GM18517 (cell line): ENCODE measurements around the gene TMEM191B.
A peak's percentile ranks its signal among the peaks of the same experiment; 100 is the strongest.
"Not testable (repeated sequence)": the region's sequence is repeated elsewhere in the genome, so short reads cannot be mapped to it uniquely, and the experiment has no call there.

Experiments used
- ATAC-seq: cut with Tn5 transposase; IDR thresholded peaks from one replicate; pipeline ENCODE4 v1.9.1; 2021; ENCODE audit warnings: mild to moderate bottlenecking, moderate library complexity; ENCODE audit not compliant: unreplicated experiment

The TMEM191B gene

DNA sequence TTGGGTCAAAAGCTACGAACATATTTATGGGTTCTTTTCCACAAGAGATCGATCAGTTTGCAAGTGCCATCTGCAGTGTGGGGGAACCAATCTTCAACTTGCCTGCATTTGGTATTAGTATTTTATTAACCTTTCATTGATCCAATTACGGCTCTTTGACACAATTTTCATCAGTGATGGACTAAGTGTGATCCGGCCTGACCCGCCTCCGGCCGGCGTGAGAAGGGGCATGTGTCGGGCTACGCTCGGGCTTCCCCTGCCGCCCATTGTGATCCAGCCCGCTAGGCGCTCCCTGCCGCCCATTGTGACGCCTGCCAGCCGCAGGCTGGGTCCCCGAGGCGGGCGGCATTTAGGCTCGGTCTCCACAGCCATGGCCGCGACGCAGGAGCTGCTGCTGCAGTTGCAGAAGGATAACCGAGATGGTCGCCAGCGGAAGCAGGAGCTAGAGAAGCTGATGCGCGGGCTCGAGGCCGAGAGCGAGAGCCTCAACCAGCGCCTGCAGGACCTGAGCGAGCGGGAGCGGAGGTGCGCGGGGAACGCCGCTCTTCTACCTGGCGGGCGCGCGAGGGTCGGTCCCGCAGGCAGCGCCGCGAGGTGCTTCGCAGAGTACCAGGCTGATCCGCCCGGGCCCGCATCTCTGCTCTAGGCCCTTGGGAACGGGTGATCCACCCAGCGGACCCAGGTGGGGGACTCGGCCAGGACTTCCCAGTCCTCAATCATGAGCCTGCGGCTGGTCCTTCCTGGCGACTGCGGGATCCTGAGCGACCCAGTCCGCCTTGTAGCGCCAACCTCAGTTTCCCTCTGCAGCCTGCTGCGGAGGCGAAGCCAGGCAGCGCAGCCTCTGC, at the start of gene TMEM191B:
Gene TMEM191B, plus strand, starts transcription at position 51 of the 845 bp plus-strand sequence. Its CDS starts 179 bp downstream, at position 230.
- ATAC-seq = peak; percentile 48

DNA sequence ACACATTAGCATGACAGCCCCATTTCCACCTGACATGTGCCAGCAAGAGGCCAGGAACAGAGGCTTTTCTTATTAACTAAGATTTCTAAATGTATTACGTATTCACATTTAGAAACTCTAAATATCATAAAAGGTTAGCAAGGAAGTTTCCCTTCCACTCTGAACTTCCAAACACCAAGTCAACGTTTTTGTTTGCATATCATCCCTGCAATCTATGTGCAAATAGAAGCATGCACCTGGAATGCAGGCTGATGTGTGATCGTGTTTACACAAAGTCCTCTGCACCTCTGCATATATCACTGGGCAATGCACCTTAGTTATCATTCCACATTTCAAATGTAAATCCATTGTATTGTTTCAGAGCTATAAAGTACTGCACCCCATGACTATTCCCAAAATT, 31.4 kb upstream of the TMEM191B start:
- ATAC-seq = not testable (repeated sequence)

DNA sequence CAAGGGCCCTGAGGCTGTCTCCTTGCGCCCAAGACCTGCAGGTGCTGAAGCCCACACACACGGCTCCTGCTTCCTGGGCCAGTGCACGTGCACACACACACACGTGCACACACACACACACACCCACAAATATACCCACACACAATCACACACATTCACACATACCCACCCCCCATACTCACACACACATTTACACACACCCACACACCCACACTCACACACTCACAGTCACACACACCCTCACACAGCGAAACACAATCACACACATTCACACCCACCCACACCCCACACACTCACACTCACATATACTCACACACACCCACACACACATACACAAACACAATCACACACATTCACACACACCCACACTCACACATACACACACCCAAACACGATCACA, 16.3 kb upstream of the TMEM191B start:
- not testable (repeated sequence) for ATAC-seq

- ATAC-seq = not testable (repeated sequence)
Observed at GRCh38 chr22:18512378-18512777, 15.2 kb upstream of the TMEM191B start.

- not testable (repeated sequence) for ATAC-seq
Observed at GRCh38 chr22:18513454-18513853, 14.1 kb upstream of the TMEM191B start.

DNA sequence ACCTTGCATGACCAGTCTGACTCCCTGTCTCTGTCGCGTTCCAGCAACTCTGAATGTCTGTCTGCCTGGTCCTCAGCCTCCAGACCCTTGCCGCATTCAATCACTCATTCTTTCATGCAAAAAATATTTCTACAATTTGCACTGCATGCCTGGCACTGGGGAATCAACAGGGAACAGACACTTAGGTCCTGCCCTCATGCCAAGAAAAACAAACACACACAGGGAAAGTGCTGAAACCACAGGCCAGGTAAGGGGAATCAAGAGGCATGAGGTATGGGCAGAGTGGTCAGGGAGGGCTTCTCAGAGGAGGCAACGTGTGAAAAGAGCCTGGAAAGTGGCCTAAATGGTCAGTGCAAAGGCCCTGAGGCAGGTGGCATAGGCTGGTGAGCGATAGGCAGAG, 9.5 kb upstream of the TMEM191B start, which contains the start of gene GGTLC3:
Gene GGTLC3, minus strand, starts transcription at position 101 of the 400 bp plus-strand sequence. CDS start 264 bp downstream, outside the sequence.
- ATAC-seq = not testable (repeated sequence)

DNA sequence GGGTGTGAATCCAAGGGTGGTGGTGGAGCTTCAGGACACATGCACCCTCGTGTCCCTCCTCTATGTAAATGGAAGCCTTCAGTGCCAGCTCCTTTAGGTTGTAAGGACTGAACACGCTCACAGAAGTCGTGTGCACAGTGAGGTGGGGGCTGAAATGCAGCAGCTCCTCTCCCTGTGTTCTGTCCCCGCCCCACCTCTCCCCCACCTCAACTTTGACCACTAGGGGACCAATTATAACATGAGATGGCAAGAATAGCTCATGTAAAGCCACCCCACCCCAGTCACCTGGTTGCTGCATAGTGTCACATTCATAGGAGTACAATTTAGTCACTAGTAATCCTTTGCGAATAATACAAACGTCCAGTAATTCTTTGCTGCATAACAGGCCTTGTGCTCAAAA, 4.8 kb upstream of the TMEM191B start:
- ATAC-seq = not testable (repeated sequence)

GRCh38 chr22:18523328-18523727, 4.3 kb upstream of the TMEM191B start:
- ATAC-seq = not testable (repeated sequence)

DNA sequence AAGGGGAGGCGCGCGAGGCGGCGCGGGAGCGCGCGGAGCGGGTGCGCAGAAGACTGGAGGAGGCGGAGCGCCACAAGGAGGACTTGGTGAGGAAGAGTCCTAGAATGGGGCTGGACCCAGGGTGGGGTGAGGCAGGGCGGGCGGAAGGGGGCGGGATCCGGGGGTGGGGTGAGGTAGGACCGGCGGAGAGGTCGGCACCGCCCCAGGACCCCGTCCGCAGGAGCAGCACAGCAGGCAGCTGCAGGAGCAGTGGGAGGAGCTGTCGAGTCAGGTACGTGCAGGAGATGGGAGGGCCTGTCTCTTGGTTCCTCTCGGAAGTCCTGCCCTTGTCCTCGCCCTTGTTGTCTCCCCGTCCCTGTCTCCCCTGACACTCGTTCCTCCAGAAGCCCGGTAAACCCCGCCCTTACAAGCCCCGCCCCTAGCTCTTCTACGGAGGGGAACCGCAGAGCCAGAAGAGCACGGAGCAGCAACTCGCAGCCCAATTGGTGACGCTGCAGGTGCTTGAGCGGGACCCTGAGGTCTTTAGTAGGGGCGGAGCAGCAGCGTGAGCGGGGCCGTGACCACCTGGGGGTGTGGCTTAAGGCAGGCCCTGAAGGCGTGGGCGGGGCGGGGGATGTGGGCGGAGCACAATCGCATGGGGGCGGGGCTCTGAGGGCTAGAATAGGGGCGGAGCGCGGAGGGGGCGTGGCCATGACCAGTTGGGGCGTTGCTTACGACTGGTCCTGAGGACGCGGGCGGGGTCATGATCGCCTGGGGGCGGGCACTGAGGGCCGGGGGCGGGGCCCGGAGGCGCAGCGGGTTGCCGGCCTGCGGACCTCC, 1.2 kb downstream of the TMEM191B start:
- peak; percentile 73 for ATAC-seq

DNA sequence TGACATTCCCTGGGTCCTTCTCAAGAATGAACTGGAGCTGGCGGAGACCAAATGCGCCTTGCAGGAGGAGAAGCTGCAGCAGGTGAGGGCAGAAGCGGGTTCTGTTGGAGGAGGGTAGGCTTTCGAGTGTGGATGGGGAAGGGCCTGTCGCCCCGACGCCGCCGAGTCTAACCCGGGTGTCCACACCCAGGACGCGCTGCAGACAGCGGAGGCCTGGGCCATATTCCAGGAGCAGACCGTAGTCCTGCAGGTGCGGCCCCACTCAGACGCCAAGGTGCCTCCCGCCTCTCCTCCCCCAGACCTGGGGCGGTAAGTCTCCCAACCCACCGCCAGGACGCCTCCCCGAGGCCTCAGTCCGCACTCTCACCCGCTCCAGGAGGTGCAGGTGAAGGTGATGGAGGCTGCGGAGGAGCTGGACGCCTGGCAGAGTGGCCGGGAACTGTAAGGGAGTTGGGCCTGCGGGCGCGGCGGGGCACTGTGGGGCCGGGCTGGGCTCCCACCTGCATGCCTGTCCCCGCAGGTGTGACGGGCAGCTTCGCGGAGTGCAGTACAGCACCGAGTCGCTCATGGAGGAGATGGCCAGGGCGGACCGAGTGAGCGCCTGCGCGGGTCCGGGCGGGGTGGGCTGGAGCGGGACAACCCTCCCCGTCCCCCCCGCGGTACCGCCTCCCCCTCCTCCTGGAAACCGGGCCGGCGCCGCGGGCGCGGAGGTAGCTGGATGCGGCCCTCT, 2.0 kb downstream of the TMEM191B start:
- peak; percentile 22 for ATAC-seq

DNA sequence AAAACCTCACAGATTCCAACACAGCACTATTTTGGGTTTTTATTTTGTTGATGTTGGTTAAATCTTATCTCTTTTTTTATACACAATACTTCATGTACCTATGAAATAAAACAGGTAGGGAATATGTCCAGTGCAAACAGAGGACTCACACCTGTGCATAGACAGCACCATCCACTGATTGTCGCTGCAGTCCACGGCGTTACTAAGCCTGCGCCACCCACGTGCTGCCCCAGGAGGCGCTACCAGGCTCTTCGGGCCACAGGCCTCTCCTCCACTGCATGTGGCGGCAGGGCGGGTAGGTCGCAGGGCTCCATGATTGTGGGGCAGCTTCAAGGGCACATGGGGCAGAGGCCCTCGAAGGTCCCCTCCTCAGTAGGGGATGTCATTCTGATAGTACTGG, 6.0 kb downstream of the TMEM191B start:
- not testable (repeated sequence) for ATAC-seq

- ATAC-seq = not testable (repeated sequence)
Observed at GRCh38 chr22:18534315-18534714, 6.7 kb downstream of the TMEM191B start.

DNA sequence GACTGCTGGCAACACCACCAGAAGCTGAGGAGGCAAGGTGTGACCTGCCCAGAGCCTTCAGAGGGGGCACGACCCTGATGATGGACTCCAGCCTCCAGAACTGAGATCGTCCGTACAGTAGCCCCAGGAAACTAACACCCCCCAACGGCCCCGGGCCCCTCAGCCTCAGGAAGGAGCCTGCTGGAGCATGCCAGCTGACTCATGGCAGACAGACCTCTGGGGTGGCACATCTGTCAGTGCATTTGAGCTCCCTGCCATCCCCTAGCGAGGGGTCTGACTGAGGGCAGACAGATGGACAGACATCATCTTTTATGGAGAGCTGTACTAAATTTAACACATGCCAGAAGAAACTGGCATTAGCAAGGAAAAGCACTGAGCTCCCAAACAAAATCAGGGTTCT, 12.4 kb downstream of the TMEM191B start:
- ATAC-seq = not testable (repeated sequence)

- ATAC-seq = not testable (repeated sequence)
Observed at GRCh38 chr22:18543400-18543799, 15.8 kb downstream of the TMEM191B start.

DNA sequence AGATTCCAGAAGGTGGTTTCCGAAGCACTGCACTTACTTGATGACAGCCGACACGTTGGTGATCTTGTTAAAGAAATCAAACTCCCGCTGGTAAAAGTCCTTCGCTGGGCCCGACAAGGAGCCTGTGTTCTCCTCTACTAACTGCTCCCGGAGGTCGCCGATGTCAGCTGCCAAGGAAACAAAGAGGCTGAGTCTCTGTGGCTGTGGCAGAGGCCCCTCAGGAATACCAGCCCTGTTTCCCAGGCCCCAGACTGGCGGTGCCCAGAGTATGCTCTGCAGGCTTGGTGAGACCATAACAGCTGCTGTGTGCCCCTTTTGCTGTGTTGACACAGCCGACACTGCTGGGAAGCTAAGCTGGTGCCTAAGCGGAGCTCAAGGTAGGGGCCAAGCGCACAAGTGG, 17.0 kb downstream of the TMEM191B start:
- not testable (repeated sequence) for ATAC-seq

DNA sequence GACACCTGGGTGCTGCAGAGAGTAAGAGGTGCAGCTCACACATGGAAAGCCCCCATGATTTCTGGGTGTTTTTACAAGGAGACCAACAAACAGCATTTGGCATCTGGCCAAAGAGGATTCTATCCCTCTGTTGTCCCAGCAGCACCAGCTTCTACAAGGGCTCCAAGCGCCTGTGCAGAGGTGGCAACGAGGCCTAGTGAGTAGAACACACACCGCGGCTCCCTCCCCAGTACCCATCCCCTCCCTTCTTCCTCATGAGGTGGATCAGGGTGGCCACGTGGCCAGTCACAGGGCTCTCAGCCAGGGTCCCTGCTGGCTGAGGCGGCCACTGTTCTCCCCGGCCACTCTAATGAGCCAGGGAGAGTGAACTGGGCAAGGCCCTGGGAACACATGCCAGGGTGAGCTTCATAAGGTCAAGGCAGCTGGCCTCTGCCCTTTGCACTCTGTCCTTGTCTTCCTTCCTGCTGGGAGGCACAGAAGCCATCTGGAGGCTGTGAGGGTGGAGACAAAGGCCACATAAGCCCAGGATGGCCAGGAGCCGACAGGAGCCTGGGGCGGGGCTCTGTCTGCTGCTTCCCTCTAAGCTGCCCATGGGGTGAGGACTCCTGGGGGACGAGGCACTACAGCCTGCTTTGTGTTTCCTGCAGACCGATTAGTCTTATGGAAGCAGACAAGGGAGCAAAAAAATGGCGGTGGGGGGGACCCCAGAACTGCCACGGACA, 22.0 kb downstream of the TMEM191B start:
- not testable (repeated sequence) for ATAC-seq

GRCh38 chr22:18551046-18551445, 23.4 kb downstream of the TMEM191B start:
- not testable (repeated sequence) for ATAC-seq

- ATAC-seq = not testable (repeated sequence)
Observed at GRCh38 chr22:18552839-18553597, 25.4 kb downstream of the TMEM191B start.
